Activated naive CD8-positive, alpha-beta T cell treated with anti-CD3 and anti-CD28 coated beads, Interleukin-2, amount 50 U/mL, for 24 hours (primary cell): ENCODE data around the gene GRK2.
A peak's percentile ranks its signal among the peaks of the same experiment; 100 is the strongest.

Source experiments
- ATAC-seq: fragments of 150-1000 bp; cut with Tn5 transposase; one replicate; pipeline ENCODE4 v1.10.0; 2021
- DNase-seq: peaks from one replicate; pipeline ENCODE4 v3.0.0; 2021
- H3K27ac Mint-ChIP-seq: one replicate; pipeline ENCODE4 v1.8.0; 2021; ENCODE audit warnings: mild to moderate bottlenecking, mixed read lengths
- H3K27me3 Mint-ChIP-seq: one replicate; pipeline ENCODE4 v1.8.0; 2021; ENCODE audit warnings: mixed read lengths
- H3K36me3 Mint-ChIP-seq: one replicate; pipeline ENCODE4 v1.8.0; 2021; ENCODE audit warnings: low read depth, mixed read lengths
- H3K4me1 Mint-ChIP-seq: one replicate; pipeline ENCODE4 v1.8.0; 2021; ENCODE audit warnings: mixed read lengths
- H3K4me3 Mint-ChIP-seq: one replicate; pipeline ENCODE4 v1.8.0; 2021; ENCODE audit warnings: mild to moderate bottlenecking, moderate library complexity, mixed read lengths
- H3K9me3 Mint-ChIP-seq: one replicate; pipeline ENCODE4 v1.8.0; 2021; ENCODE audit warnings: mixed read lengths

Gene GRK2

DNA sequence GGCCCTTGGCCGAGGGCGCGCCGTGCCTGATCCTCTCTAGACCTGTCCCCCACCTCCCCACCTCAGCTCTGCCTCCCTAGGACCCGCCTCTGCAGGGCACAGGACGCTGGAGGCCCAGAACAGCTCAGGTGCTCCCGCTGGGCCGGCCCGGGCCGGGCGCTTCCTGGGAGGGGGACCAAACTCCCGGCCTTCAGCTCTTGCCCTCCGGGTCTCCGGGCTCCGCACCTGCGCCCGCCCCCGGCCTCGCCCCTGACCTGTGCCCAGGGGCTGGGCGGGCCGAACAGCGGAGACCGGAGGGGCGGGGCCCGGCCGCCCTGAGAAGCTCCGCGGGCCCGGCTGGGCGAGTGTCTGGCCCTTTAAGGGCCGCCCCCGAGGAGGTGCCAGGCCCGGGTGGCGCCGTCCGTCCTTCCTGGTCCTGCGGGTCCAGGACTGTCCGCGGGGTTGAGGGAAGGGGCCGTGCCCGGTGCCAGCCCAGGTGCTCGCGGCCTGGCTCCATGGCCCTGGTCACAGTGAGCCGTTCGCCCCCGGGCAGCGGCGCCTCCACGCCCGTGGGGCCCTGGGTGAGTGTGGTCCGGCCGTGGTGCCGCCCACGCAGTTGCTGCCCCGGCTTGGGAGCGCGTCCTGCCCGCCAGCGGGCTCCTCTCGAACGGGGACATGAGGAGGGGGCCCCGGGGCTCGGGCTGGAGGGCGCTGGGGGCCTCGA lies 37.0 kb downstream of the GRK2 start, which contains the start of gene SSH3:
Gene SSH3, plus strand, starts transcription at position 399 of the 703 bp plus-strand sequence. Its CDS starts 96 bp downstream, at position 495.
- DNase-seq (peak; percentile 53), ATAC-seq (peak; percentile 84)
- H3K27me3 Mint-ChIP-seq = no peaks in the 10 kb centered on the region
- peaks cover 7% of the 10 kb centered on the region for H3K4me1 Mint-ChIP-seq
- H3K36me3 Mint-ChIP-seq = peaks cover 7% of the 10 kb centered on the region
- H3K27ac Mint-ChIP-seq = no peak within 1 kb of the TSS
- peak within 1 kb of the TSS; percentile 32 for H3K4me3 Mint-ChIP-seq
- H3K9me3 Mint-ChIP-seq = no peaks in the 10 kb centered on the region

DNA sequence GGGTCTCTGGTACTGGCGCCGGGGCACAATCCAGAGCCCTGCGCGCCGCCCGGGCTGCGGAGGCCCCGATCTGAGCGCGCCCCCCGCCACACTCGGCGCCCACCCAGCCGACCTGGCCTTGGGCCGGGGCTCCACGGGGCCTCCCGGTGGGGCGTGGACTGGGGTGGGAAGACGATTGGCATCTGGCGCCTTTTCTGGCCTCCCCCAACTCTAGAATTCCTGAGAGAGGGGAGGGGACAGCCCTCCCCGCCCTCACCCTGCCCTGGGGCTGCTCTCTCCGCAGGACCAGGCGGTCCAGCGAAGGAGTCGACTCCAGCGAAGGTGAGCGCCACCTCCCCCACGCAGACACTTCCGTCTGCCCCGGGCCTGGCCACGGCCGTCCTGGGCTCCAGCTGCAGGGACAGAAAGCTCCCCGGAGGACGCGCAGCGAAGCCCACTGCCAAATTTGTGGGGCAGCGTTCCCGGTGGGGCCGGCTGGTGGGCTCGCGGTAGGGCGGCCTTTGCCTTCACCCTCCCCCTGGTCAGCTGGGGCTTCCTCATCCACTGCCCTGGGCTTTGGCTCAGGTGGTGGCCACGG lies 37.6 kb downstream of the GRK2 start:
- Mint-ChIP-seq H3K9me3 (no peaks in the 10 kb centered on the region), H3K36me3 (peaks cover 2% of the 10 kb centered on the region), H3K27me3 (no peaks in the 10 kb centered on the region), H3K27ac (no peak overlapping the region), H3K4me1 (peaks cover 5% of the 10 kb centered on the region), H3K4me3 (peak overlapping the region; percentile 32)
- ATAC-seq = peak; percentile 5
- no peak for DNase-seq

DNA sequence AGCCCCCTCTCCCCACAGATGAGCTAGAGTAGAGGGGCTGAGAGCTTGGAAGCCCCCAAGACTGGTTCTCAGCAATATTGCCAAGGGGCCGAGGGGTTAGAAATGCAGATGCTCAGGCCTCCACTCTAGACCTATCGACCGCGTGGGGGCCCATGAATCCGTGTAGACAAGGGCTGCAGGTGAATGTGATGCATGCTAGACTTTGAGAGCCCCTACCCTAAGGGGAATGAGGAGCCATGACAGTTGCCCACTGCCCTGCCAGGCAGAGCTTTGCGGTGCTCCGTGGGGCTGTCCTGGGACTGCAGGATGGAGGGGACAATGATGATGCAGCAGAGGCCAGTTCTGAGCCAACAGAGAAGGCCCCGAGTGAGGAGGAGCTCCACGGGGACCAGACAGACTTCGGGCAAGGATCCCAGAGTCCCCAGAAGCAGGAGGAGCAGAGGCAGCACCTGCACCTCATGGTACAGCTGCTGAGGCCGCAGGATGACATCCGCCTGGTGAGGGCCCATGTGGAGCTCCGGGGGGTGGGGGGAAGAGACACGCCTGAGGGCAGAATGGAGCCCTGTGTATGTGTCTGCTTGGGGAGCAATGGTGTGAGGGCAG lies 38.3 kb downstream of the GRK2 start:
- no peaks in the 10 kb centered on the region for H3K9me3 Mint-ChIP-seq
- ATAC-seq (no peak), DNase-seq (no peak)
- H3K4me3 Mint-ChIP-seq = peak overlapping the region; percentile 32
- H3K4me1 Mint-ChIP-seq = peaks cover 5% of the 10 kb centered on the region
- H3K27ac Mint-ChIP-seq = peak overlapping the region; percentile 36
- no peaks in the 10 kb centered on the region for H3K27me3 Mint-ChIP-seq
- H3K36me3 Mint-ChIP-seq = no peaks in the 10 kb centered on the region

DNA sequence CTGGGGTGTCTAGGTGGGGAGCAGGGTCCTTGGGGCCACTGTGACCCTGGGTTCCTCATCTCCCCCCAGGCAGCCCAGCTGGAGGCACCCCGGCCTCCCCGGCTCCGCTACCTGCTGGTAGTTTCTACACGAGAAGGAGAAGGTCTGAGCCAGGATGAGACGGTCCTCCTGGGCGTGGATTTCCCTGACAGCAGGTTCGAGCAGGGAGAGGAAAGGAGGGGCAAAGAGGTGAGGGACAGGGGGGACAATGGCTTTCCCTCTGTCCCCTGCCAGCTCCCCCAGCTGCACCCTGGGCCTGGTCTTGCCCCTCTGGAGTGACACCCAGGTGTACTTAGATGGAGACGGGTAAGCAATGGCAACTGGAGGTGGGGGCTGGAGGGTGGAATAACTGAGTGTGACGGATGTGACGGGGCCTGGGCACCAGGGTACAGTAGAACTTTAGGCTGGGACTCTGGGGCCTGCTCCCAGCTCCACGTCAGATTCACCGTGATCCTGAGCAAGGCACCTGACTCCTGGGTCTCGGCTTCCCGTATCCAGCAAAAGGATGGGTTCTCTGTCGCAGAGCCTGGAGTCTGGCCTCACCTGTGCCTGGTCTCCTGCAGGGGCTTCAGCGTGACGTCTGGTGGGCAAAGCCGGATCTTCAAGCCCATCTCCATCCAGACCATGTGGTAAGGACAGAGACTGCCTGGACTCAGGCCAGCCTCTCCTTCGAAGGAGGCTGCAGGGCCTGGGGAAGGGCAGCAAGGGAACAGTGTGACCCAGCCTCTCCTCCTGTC lies 40.7 kb downstream of the GRK2 start:
- no peaks in the 10 kb centered on the region for H3K36me3 Mint-ChIP-seq
- no peak overlapping the region for H3K4me3 Mint-ChIP-seq
- H3K27ac Mint-ChIP-seq = no peak overlapping the region
- H3K4me1 Mint-ChIP-seq = peaks cover 11% of the 10 kb centered on the region
- no peak for DNase-seq
- no peak for ATAC-seq
- no peaks in the 10 kb centered on the region for H3K27me3 Mint-ChIP-seq
- H3K9me3 Mint-ChIP-seq = no peaks in the 10 kb centered on the region

DNA sequence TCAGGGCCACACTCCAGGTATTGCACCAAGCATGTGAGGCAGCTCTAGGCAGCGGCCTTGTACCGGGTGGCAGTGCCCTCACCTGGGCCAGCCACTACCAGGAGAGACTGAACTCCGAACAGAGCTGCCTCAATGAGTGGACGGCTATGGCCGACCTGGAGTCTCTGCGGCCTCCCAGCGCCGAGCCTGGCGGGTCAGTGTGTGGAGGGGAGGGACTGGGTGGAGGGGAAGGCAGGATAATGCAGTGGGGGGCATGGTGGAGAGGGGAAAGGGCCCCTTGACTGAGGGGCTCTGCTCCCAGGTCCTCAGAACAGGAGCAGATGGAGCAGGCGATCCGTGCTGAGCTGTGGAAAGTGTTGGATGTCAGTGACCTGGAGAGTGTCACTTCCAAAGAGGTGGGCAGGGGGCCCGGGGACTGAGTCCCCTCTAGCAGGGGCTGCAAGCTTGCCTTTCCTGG lies 41.3 kb downstream of the GRK2 start:
- Mint-ChIP-seq H3K27ac (no peak overlapping the region), H3K9me3 (no peaks in the 10 kb centered on the region), H3K4me3 (no peak overlapping the region), H3K36me3 (no peaks in the 10 kb centered on the region), H3K4me1 (peaks cover 15% of the 10 kb centered on the region), H3K27me3 (no peaks in the 10 kb centered on the region)
- no peak for DNase-seq
- no peak for ATAC-seq

DNA sequence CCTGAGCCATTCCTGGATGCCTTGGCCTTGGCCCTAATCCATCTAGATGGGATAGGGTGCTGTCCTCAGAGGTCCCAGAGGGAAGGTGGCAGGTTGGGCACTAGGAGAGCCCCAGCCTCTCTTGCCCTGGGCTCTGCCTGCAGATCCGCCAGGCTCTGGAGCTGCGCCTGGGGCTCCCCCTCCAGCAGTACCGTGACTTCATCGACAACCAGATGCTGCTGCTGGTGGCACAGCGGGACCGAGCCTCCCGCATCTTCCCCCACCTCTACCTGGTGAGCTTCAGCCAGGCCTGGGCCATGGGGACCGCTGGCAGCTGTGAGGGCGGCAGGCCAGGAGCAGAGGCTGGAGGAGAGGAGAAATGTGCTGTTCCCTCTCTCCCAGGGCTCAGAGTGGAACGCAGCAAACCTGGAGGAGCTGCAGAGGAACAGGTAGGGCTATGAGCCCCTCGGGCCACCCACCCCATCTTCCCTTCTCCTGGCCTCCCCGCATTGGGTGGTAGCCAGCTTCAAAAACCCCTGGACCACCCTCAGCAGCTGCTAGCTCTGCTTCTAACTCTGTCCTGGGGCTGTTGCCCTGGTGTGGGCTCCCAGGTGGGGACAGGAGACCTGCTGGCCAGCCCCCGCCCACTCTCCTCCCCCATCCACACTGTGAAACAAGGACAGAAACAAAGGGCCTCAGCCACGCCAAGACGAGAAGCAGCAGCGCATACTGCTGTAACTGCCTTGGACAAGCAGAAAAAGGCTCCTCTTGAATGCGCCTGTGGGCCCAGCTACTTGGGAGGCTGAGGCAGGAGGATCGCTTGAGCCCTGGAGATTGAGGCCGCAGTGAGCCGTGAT lies 42.0 kb downstream of the GRK2 start:
- Mint-ChIP-seq H3K27me3 (no peaks in the 10 kb centered on the region), H3K36me3 (no peaks in the 10 kb centered on the region), H3K4me1 (peaks cover 19% of the 10 kb centered on the region), H3K4me3 (no peak overlapping the region), H3K27ac (no peak overlapping the region), H3K9me3 (no peaks in the 10 kb centered on the region)
- ATAC-seq (no peak), DNase-seq (no peak)

DNA sequence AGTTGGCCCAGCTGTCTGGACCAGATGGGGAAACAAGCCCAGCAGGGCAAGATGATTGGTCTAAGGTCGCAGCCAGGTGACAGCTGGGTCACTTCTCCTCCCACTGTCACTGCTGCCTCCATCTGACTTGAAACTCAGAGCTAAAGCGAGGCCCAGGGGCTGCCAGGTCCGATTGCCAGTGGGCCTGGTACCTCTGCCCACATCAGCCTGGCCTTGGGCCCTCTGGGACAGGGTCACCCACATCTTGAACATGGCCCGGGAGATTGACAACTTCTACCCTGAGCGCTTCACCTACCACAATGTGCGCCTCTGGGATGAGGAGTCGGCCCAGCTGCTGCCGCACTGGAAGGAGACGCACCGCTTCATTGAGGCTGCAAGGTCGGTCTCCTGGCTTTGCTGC lies 42.9 kb downstream of the GRK2 start:
- DNase-seq (no peak), ATAC-seq (no peak)
- no peaks in the 10 kb centered on the region for H3K27me3 Mint-ChIP-seq
- H3K36me3 Mint-ChIP-seq = no peaks in the 10 kb centered on the region
- H3K4me1 Mint-ChIP-seq = peaks cover 23% of the 10 kb centered on the region
- H3K27ac Mint-ChIP-seq = no peak overlapping the region
- no peak overlapping the region for H3K4me3 Mint-ChIP-seq
- no peaks in the 10 kb centered on the region for H3K9me3 Mint-ChIP-seq

DNA sequence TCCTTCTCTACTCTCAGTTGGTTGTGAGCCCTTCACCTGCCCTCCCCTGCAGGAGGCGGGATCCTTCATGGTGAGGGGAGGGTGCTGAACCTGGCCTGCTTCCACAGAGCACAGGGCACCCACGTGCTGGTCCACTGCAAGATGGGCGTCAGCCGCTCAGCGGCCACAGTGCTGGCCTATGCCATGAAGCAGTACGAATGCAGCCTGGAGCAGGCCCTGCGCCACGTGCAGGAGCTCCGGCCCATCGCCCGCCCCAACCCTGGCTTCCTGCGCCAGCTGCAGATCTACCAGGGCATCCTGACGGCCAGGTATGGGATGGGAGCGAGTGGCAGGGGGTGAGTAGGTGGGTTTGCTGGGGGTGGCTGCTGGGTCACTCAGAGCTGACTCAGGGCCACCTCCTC lies 43.4 kb downstream of the GRK2 start:
- no peaks in the 10 kb centered on the region for H3K9me3 Mint-ChIP-seq
- no peak overlapping the region for H3K4me3 Mint-ChIP-seq
- no peak for ATAC-seq
- no peak for DNase-seq
- H3K27ac Mint-ChIP-seq = no peak overlapping the region
- H3K36me3 Mint-ChIP-seq = no peaks in the 10 kb centered on the region
- no peaks in the 10 kb centered on the region for H3K27me3 Mint-ChIP-seq
- peaks cover 23% of the 10 kb centered on the region for H3K4me1 Mint-ChIP-seq

DNA sequence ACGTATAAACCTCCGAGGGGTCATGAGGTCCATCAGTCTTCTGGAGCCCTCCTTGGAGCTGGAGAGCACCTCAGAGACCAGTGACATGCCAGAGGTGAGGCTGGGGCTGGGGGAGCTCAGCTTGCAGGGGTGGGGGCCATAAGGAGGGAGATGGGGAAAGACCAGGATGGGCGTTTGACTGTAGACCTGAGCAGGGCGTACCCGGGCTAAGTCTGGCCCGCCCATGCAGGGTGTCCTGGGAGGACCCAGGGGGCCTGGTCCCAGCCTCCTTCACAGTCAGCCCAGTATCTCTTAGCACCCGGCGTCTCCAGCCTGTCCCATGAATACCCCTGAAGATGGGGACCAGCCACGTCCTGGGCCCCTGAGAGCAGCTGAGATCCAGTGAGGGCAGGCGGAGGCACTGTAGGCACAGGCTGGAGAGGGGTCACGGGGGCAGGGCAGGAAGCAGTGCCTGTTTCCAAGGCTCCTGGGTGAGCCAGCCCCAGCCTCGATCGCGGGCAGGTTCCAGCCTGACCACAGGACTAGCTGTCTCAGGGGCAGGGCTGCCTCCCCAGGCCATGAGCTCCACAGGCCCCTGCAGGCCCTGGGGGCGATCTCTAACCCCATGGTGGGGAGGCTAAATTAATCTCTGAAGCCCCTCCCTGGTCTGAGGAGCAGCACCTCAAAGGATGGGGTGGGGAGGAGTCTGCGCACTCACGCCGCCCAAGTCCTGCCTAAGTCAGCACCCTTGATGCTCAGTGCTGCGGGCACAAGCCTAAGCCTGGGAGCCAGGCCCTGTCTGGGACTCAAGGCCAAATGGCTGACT lies 44.2 kb downstream of the GRK2 start:
- Mint-ChIP-seq H3K4me1 (peaks cover 23% of the 10 kb centered on the region), H3K4me3 (no peak overlapping the region), H3K27ac (no peak overlapping the region), H3K36me3 (no peaks in the 10 kb centered on the region), H3K27me3 (no peaks in the 10 kb centered on the region), H3K9me3 (no peaks in the 10 kb centered on the region)
- no peak for ATAC-seq
- no peak for DNase-seq

DNA sequence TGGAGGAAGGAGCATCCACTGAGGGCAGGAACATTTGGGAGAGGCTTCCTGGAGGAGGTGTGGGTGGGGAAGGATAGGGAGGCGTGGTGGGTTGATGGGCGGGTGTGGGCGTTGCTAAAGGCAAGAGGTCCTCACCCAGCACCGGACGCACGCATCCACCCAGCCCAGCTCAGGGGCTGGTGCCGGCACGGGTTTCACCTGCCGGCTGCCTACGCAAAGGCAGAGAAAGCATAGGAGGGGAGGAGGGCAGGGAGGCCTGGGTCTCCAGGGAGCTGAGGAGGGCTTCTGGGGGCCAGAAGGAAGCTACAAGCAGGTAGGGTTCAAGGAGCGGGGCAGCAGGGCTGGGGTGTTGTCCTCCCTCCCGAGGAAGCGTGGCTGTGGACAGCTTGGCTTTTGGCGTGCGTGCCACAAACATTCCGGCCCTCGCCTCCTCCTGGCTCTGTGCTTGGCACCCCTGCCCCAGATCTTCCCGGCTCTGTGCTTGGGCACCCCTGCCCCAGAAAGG lies 44.8 kb downstream of the GRK2 start:
- Mint-ChIP-seq H3K27ac (no peak overlapping the region), H3K27me3 (no peaks in the 10 kb centered on the region), H3K4me1 (peaks cover 23% of the 10 kb centered on the region), H3K9me3 (no peaks in the 10 kb centered on the region), H3K4me3 (no peak overlapping the region), H3K36me3 (no peaks in the 10 kb centered on the region)
- DNase-seq (no peak), ATAC-seq (no peak)

DNA sequence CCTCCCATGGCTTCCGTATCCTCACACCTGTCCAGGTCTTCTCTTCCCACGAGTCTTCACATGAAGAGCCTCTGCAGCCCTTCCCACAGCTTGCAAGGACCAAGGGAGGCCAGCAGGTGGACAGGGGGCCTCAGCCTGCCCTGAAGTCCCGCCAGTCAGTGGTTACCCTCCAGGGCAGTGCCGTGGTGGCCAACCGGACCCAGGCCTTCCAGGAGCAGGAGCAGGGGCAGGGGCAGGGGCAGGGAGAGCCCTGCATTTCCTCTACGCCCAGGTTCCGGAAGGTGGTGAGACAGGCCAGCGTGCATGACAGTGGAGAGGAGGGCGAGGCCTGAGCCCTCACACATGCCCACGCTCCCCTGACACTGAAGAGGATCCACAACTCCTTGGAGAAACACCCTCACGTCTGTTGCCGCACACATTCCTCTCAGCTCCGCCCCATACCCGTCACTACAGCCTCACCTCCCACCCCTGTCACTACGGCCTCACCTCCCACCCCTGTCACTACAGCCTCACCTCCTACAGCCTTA lies 45.3 kb downstream of the GRK2 start:
- no peaks in the 10 kb centered on the region for H3K9me3 Mint-ChIP-seq
- H3K36me3 Mint-ChIP-seq = no peaks in the 10 kb centered on the region
- no peak overlapping the region for H3K27ac Mint-ChIP-seq
- no peak overlapping the region for H3K4me3 Mint-ChIP-seq
- no peaks in the 10 kb centered on the region for H3K27me3 Mint-ChIP-seq
- ATAC-seq (peak; percentile 9), DNase-seq (no peak)
- peaks cover 23% of the 10 kb centered on the region for H3K4me1 Mint-ChIP-seq

DNA sequence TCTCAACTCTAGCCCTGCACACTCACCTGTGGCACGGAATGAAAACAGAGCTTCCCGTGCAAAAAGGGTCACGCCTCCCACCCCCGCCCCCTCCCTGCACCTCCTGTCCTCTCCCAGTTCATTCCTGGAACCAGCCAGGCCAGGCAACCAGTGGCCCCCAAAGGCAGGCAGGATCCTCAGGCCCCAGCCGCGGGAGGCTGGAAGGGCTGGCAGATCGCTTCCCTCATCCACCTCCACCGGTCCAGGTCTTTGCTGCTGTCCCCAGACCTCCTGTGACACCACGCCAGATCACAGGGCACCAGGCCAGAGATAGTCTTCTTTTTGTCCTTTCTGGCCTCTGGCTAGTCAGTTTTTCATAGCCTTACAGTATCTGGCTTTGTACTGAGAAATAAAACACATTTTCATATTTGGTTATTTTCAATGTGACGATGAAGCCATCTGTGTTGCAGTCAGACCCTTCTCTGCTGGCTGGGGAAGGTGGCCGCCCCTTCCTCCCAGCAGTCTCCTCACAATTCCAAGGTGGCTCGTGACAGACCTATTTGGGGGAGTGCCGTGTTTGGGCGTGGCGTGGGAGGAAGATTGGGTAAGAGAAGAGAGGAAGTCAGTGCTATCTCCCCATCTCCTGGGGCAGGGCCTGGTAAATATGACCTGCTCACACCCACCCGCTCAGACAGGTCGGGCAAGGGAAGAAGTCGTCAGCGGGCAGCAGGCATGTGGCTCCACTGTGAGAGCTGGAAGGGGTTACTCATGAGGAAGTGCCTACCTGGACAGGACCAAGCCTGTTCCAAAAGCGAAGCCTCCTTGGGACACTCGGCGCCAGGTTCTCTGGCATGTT lies 46.1 kb downstream of the GRK2 start:
- no peaks in the 10 kb centered on the region for H3K27me3 Mint-ChIP-seq
- H3K36me3 Mint-ChIP-seq = no peaks in the 10 kb centered on the region
- H3K9me3 Mint-ChIP-seq = no peaks in the 10 kb centered on the region
- peak; percentile 38 for DNase-seq
- peaks cover 27% of the 10 kb centered on the region for H3K4me1 Mint-ChIP-seq
- H3K4me3 Mint-ChIP-seq = no peak overlapping the region
- peak overlapping the region; percentile 67 for H3K27ac Mint-ChIP-seq
- ATAC-seq = no peak
